Transverse colon (tissue), 4 donors: ENCODE data around the gene FAM107A. TPM values are rescaled to one million over a fixed set of nuclear protein-coding genes. Genes with fewer than 3 reads are reported as not detected.

Source experiments
- total RNA-seq, 4 donors: library from RNA; depleted of rRNA; stranded (reverse); fragments of >200 nt; gene quantifications; one replicate each; pipeline ENCODE4 v1.1.0, GENCODE V29; 2016

FAM107A gene
- total RNA-seq, 4 donors from 2014 or later: 14.1 to 21.9 (median 16.0) TPM

Other genes with a start within 250 kb of the FAM107A start
- 10 to 100 TPM in 3 of 4 donors, 1 to 10 TPM in 1; 7.6 to 29.5 (median 16.6) TPM for gene PXK, start 244.5 kb downstream of the FAM107A start, total RNA-seq
- gene PDHB, start 143.6 kb downstream of the FAM107A start, total RNA-seq: 10 to 100 TPM; 22.7 to 99.7 (median 73.7) TPM
- gene KCTD6, start 85.3 kb downstream of the FAM107A start, total RNA-seq: 10 to 100 TPM in 2 of 4 donors, 1 to 10 TPM in 2; 3.0 to 15.7 (median 11.2) TPM
- gene ACOX2, start 40.2 kb downstream of the FAM107A start, total RNA-seq: 100 to 1,000 TPM in 1 of 4 donors, 10 to 100 TPM in 3; 28.3 to 125 (median 37.9) TPM
- 100 to 1,000 TPM; 243 to 431 (median 364) TPM for gene FAM3D, start 89.4 kb upstream of the FAM107A start, total RNA-seq